OCI-LY7 (cell line): Measurements from ENCODE around the gene PTGR1. TPM values are rescaled to one million over a fixed set of nuclear protein-coding genes. Genes with fewer than 3 reads are reported as not detected.
"Not testable (repeated sequence)": the region's sequence is repeated elsewhere in the genome, so short reads cannot be mapped to it uniquely, and the experiment has no call there.

Source experiments
- BruUV-seq: library from RNA; stranded (reverse); fragments of 400-500 nt; replicated peaks from 2 replicates; lab custom pipeline; 2021; lab: Mats Ljungman, UMichigan
- CTCF ChIA-PET: fragments of 300-600 bp; sonication (Branson Sonifier 250); formaldehyde crosslinking; loops from one replicate; lab custom pipeline; 2022; ENCODE audit warnings: antibody characterized with exemption; ENCODE audit not compliant: unreplicated experiment; lab: Charles Lee
- POLR2A ChIA-PET: fragments of 300-600 bp; sonication (Branson Sonifier 250); formaldehyde crosslinking; loops from one replicate; lab custom pipeline; 2022; ENCODE audit warnings: antibody characterized with exemption; lab: Charles Lee
- DNase-seq: peaks from one replicate; pipeline ENCODE4 v3.0.0-alpha.2; 2015; ENCODE audit warnings: low spot score
- H2AFZ ChIP-seq: fragments of 200-600 bp; sonication (generic), shearing (Covaris generic); 2 replicates; pipeline ENCODE4 v1.6.1; 2014; ENCODE audit warnings: mild to moderate bottlenecking, antibody characterized with exemption, low read length, moderate library complexity
- H3K27ac ChIP-seq: fragments of 200-600 bp; sonication (generic); 2 replicates; pipeline ENCODE4 v1.5.1; 2014; ENCODE audit warnings: mixed run types, low read depth, mild to moderate bottlenecking, moderate library complexity, low read length, inconsistent platforms; ENCODE audit not compliant: poor library complexity, severe bottlenecking
- H3K36me3 ChIP-seq: fragments of 200-600 bp; sonication (generic); 2 replicates; pipeline ENCODE4 v1.6.1; 2014; ENCODE audit warnings: mild to moderate bottlenecking, antibody characterized with exemption, low read length, moderate library complexity, mixed read lengths; ENCODE audit not compliant: insufficient read depth
- H3K4me1 ChIP-seq: fragments of 200-600 bp; sonication (generic); 2 replicates; pipeline ENCODE4 v1.5.1; 2014; ENCODE audit warnings: mild to moderate bottlenecking, low read length; ENCODE audit not compliant: insufficient read depth, poor library complexity, severe bottlenecking
- H3K4me2 ChIP-seq: fragments of 200-600 bp; sonication (generic); 2 replicates; pipeline ENCODE4 v1.6.1; 2014; ENCODE audit warnings: mild to moderate bottlenecking, low read length
- H3K4me3 ChIP-seq: fragments of 200-600 bp; sonication (generic); 2 replicates; pipeline ENCODE4 v1.5.1; 2014; ENCODE audit warnings: mild to moderate bottlenecking, low read depth, low read length; ENCODE audit not compliant: poor library complexity, severe bottlenecking
- H3K79me2 ChIP-seq: fragments of 200-600 bp; sonication (generic); 2 replicates; pipeline ENCODE4 v1.6.1; 2016; ENCODE audit warnings: low read depth, mild to moderate bottlenecking, low read length, moderate library complexity, mixed read lengths; ENCODE audit not compliant: insufficient read depth
- H3K9me2 ChIP-seq: fragments of 200-600 bp; sonication (generic); 2 replicates; pipeline ENCODE4 v1.6.1; 2016; ENCODE audit warnings: mild to moderate bottlenecking, low read length, mixed read lengths; ENCODE audit not compliant: insufficient read depth
- H3K9me3 ChIP-seq: fragments of 200-600 bp; sonication (generic); 2 replicates; pipeline ENCODE4 v1.6.1; 2014; ENCODE audit warnings: mild to moderate bottlenecking, mixed run types, low read length, mixed read lengths
- H4K20me1 ChIP-seq: fragments of 200-600 bp; sonication (generic); 2 replicates; pipeline ENCODE4 v1.6.1; 2014; ENCODE audit warnings: mild to moderate bottlenecking, antibody characterized with exemption, low read length, moderate library complexity, mixed read lengths; ENCODE audit not compliant: insufficient read depth
- CTCF ChIP-seq: fragments of 200-600 bp; sonication (generic); conservative IDR thresholded peaks from 2 replicates; pipeline ENCODE4 v1.5.1; 2014; ENCODE audit warnings: mild to moderate bottlenecking, antibody characterized with exemption, low read length, moderate library complexity, mixed read lengths
- EZH2phosphoT487 ChIP-seq: fragments of 200-600 bp; sonication (generic); IDR thresholded peaks from 2 replicates; pipeline ENCODE4 v1.6.1; 2018; ENCODE audit warnings: low read depth, borderline replicate concordance, mild to moderate bottlenecking, mixed run types, antibody characterized with exemption, low read length, moderate library complexity, mixed read lengths
- intact Hi-C: fragments of 100-400 bp; cut with micrococcal nuclease; formaldehyde crosslinking; loops from one replicate; pipeline ENCODE4 v1.10.0; 2022; ENCODE audit not compliant: unreplicated experiment
- total RNA-seq, 2 experiments: library from RNA; depleted of rRNA in 1 of 2; stranded (reverse); fragments of >200 nt in 1 of 2; shearing (Covaris generic) in 1 of 2; gene quantifications; 2 replicates each; pipeline ENCODE4 v1.2.3, GENCODE V29; 2014 to 2022

PTGR1 gene
- total RNA-seq, 2 experiments from 2014 or later, result not detected

DNA sequence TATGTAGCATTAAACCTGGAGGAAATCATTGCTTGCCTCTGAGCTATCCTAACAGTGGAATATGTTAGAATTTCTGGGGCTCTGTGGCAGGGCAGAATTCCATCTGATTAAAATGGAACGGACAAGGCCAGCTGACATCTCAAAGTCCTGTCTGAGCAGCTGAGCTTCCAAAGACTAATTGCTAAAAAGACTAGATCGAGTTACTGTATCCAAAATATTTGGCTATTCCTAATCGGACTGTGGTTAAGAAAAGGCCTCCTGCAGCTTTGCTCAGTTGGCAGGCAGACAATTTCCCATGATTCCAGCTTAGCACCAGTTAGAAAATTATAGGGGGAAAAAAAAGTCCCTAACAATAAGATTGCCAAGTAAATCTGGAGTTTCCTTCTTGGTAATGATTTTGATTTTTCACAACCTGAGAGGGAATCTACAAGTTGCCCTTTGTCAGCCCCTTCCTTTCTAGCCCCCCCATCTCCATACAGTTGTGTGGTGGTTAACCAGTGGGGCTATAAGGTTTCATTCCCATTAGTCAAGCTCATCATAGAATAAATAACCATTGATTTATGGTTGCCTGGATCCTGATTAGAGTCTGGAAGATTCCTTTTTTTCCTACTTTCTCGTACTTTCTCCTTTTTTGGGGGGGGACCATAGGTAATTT, 26.4 kb downstream of the PTGR1 start:
- CTCF ChIA-PET, result no interaction called here
- BruUV-seq, result no TSS peak
- intact Hi-C loops, result no loop called here
- H3K9me3 ChIP-seq, result no peaks in the 10 kb centered on the region
- no peak for TF ChIP-seq CTCF
- TF ChIP-seq EZH2phosphoT487, result no peak
- DNase-seq, result no peak
- no peaks in the 10 kb centered on the region for H4K20me1 ChIP-seq
- no peaks in the 10 kb centered on the region for H3K9me2 ChIP-seq
- no peaks in the 10 kb centered on the region for H3K36me3 ChIP-seq
- H3K27ac ChIP-seq, result no peak overlapping the region
- H2AFZ ChIP-seq, result no peak overlapping the region
- no peaks in the 10 kb centered on the region for H3K4me1 ChIP-seq
- no peak overlapping the region for H3K4me2 ChIP-seq
- H3K79me2 ChIP-seq, result no peaks in the 10 kb centered on the region
- POLR2A ChIA-PET, result interaction anchor here (0.5 to 1.1 kb wide), 5 partner anchors 16 to 149 kb away, joined by 3 to 7 read pairs (median 3); no protein-coding TSS in a partner anchor
- H3K4me3 ChIP-seq, result no peak overlapping the region

GRCh38 chr9:111568127-111568526, 31.3 kb downstream of the PTGR1 start:
- H3K79me2 ChIP-seq, POLR2A ChIA-PET, BruUV-seq, H3K4me3 ChIP-seq, H3K9me3 ChIP-seq, H4K20me1 ChIP-seq, intact Hi-C loops, H3K27ac ChIP-seq, H3K9me2 ChIP-seq, CTCF ChIA-PET, H3K4me2 ChIP-seq, H2AFZ ChIP-seq, H3K4me1 ChIP-seq, H3K36me3 ChIP-seq: not testable (repeated sequence)
- peak; percentile 10 for DNase-seq

DNA sequence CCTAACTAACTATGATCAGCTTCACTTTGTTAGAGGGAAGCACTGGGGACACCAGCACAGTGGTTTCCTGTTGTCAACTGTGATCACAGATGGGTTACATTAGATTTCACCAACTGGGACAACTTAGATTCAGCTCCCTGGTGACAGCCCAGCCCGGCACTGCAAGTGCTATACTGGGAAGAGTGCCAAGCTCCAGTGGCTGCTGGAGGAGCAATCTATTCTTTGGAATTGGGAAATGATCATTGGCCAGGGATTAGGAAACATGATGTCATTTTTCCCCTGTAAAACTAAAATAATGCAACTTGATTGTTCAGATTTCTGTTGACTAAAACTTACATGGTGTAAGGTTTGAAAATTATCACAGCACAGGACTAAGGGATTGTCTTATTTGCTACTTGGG, 33.2 kb downstream of the PTGR1 start:
- ChIA-PET POLR2A (no interaction called here), CTCF (no interaction called here)
- TF ChIP-seq EZH2phosphoT487, result no peak
- no peak for TF ChIP-seq CTCF
- no peak for DNase-seq
- Histone ChIP-seq H3K27ac (no peak overlapping the region), H3K36me3 (no peaks in the 10 kb centered on the region), H3K4me1 (no peaks in the 10 kb centered on the region), H3K79me2 (no peaks in the 10 kb centered on the region), H3K9me2 (no peaks in the 10 kb centered on the region), H4K20me1 (no peaks in the 10 kb centered on the region), H3K9me3 (no peaks in the 10 kb centered on the region), H3K4me2 (no peak overlapping the region), H2AFZ (no peak overlapping the region), H3K4me3 (no peak overlapping the region)
- intact Hi-C loops, result no loop called here
- no TSS peak for BruUV-seq
